ENCODE measurements around the gene KLF11. TPM values are rescaled to one million over a fixed set of nuclear protein-coding genes. Genes with fewer than 3 reads are reported as not detected.

Gene KLF11
- total and polyA plus RNA-seq, 11 donors: 5.4 to 43.8 (median 19.4) TPM

DNA sequence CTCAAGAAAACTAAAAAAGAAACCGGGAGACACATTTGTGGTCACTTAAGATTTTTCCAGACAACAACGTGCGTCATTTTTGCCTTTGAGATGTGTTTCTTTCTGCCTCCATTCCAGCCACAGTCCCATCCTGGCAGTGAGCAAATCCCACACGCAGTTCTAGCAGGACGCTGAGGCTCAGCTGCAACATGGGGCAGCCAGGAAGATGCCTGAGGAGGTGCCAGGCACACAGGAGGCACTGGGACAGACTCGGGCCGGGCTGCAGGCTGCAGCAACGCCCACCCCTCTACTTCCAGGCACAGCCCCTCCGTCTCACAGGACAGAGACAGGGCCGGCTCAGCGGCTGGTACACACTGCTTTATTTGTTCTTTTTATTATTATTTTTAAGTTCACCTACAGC lies 13.1 kb downstream of the KLF11 start:
- DNase-seq: peak in 1 of 5 donors; percentile 31
- peak in 2 of 4 donors; percentile 6 to 8 for ATAC-seq
- 74 to 94% (median 79%) methylated on average over 11 of the region's 11 CpGs for WGBS, 4 donors
- intact Hi-C loops (cut with DNase I): loop anchor here in 1 of 10 donors (10.0 kb wide), 1 partner anchor 242 kb away; no protein-coding TSS in a partner anchor
- H3K27ac ChIP-seq: peak overlapping the region in 3 of 12 donors; percentile 61 to 70 (median 69)
- H3K4me1 ChIP-seq: peaks cover 0 to 45% (median 27%) of the 10 kb centered on the region in 12 donors
- H3K4me3 ChIP-seq: no peak overlapping the region
- H3K27me3 ChIP-seq: no peaks in the 10 kb centered on the region
- peaks cover 0 to 45% (median 39%) of the 10 kb centered on the region in 9 donors for H3K36me3 ChIP-seq
- no peak for TF ChIP-seq POLR2A (IDR thresholded peaks at IDR 0.05)
- TF ChIP-seq, protein P1, sequence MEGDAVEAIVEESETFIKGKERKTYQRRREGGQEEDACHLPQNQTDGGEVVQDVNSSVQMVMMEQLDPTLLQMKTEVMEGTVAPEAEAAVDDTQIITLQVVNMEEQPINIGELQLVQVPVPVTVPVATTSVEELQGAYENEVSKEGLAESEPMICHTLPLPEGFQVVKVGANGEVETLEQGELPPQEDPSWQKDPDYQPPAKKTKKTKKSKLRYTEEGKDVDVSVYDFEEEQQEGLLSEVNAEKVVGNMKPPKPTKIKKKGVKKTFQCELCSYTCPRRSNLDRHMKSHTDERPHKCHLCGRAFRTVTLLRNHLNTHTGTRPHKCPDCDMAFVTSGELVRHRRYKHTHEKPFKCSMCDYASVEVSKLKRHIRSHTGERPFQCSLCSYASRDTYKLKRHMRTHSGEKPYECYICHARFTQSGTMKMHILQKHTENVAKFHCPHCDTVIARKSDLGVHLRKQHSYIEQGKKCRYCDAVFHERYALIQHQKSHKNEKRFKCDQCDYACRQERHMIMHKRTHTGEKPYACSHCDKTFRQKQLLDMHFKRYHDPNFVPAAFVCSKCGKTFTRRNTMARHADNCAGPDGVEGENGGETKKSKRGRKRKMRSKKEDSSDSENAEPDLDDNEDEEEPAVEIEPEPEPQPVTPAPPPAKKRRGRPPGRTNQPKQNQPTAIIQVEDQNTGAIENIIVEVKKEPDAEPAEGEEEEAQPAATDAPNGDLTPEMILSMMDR (IDR thresholded peaks at IDR 0.05): no peak
- no peaks in the 10 kb centered on the region for H3K9me3 ChIP-seq

DNA sequence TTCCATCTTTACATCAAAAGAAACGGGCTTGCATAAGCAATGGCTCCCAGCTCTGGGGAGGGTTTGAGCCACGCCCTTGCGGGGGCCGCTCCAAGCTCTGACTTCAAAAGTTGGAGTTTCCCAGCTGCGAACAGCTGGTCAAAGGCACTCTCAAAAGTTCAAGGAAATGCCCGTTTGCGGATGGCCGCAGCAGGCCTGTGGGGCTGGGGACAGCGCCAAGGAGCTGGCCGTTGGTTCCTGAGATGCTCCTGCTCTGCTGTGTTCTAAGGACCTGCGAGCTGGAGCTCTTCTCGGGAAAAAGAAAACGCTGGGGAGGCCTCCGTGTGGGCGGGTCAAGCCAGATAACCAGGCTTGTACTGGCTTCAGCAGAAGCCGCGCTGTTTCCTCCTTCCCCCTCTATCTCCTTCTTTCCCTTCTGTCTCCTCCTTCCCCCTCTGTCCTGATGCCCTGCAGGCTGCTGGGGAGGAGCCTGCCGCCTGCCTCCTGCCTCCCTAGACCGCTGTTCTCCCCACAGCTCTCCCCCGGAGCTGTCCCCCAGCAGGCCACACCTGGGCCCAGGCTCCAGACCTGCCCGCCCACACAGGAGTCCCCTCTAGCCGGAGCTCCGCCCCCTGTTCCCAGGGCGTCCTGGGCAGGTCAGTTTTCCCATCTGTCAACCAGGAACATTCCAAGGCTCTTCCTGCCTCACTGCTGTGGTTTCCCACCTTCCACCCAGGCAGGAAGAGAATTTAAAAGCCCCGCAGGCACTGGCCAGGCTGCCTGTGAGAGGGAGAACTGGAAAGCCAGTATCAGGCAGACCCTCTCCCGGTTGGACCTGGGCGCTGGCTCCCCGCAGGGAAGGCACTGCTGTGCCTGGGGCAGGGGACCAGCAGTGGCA lies 14.1 kb downstream of the KLF11 start:
- Histone ChIP-seq H3K9me3 (no peaks in the 10 kb centered on the region), H3K27ac (peak overlapping the region in 10 of 12 donors; percentile 12 to 73 (median 64)), H3K4me1 (peaks cover 0 to 43% (median 27%) of the 10 kb centered on the region in 12 donors), H3K27me3 (no peaks in the 10 kb centered on the region), H3K36me3 (peaks cover 0 to 36% (median 29%) of the 10 kb centered on the region in 9 donors), H3K4me3 (peak overlapping the region in 8 of 12 donors; percentile 8 to 32 (median 25))
- ATAC-seq: peak; percentile 13 to 73 (median 65)
- 31 to 47% (median 34%) methylated on average over 25 to 28 of the region's 28 CpGs for WGBS, 4 donors
- peak; percentile 67 to 87 (median 73) for DNase-seq
- no peak for TF ChIP-seq POLR2A (IDR thresholded peaks at IDR 0.05)
- TF ChIP-seq, protein P1 (IDR thresholded peaks at IDR 0.05): no peak
- intact Hi-C loops (cut with DNase I): loop anchor here in 1 of 10 donors (10.0 kb wide), 1 partner anchor 243 kb away; no protein-coding TSS in a partner anchor

DNA sequence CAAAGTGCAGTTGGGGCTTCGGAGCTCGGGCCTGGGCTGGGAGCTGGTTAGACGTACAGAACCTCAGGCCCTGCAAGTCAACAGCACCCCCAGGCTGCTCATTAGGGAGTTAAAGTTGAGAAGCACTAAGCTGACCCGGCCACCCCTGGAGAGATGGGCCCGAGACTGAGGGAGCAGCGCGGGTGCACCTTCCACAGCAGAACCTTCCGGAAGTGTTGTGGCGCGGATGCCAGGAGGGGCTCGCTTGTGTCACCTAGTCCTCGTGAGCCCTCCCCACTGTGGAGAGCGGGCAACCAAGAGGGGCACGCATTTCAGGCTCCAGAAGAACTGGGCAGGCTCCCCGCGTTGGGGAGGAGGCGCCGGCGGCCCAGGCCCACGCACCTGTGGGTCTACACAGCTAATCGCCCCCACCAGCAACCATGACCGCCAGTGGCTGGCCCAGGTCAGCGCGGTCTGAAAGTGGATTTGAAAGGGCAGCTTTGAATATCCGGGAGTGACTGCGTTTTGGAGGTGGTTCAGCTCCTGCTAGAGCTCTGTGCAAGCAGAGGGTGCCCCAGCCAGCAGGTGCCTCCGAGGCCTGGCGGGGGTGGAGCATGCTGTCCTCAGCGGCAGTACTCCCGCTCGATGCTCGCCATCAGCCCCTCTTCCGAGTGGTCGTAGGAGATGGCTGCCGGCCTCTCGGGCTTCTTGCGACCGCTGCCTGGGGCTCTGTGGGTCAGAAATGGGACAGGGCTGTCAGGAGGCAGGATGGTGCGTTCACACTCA lies 15.1 kb downstream of the KLF11 start:
- DNase-seq (peak in 1 of 5 donors; percentile 31), ATAC-seq (no peak)
- TF ChIP-seq, protein P1 (IDR thresholded peaks at IDR 0.05): no peak
- no peak for TF ChIP-seq POLR2A (IDR thresholded peaks at IDR 0.05)
- Histone ChIP-seq H3K27ac (peak overlapping the region in 5 of 12 donors; percentile 47 to 73 (median 61)), H3K4me3 (no peak overlapping the region), H3K4me1 (peaks cover 0 to 34% (median 21%) of the 10 kb centered on the region in 12 donors), H3K27me3 (no peaks in the 10 kb centered on the region), H3K36me3 (peaks cover 0 to 26% (median 19%) of the 10 kb centered on the region in 9 donors), H3K9me3 (no peaks in the 10 kb centered on the region)
- WGBS, 4 donors: 93 to 96% (median 95%) methylated on average over 25 to 39 of the region's 39 CpGs
- intact Hi-C loops (cut with DNase I): loop anchor here in 1 of 10 donors (10.0 kb wide), 1 partner anchor 244 kb away; no protein-coding TSS in a partner anchor
